GM19467 (cell line): ENCODE data around the gene DNAJB11.
"Not testable (repeated sequence)": the region's sequence is repeated elsewhere in the genome, so short reads cannot be mapped to it uniquely, and the experiment has no call there.

Source experiments
- ATAC-seq: cut with Tn5 transposase; IDR thresholded peaks from one replicate; pipeline ENCODE4 v1.9.1; 2021; ENCODE audit warnings: mild to moderate bottlenecking, moderate library complexity; ENCODE audit not compliant: unreplicated experiment

Gene DNAJB11

GRCh38 chr3:186617036-186617946 is 46.8 kb downstream of the DNAJB11 start:
- peak; percentile 91 for ATAC-seq

GRCh38 chr3:186618318-186618938 is 47.9 kb downstream of the DNAJB11 start:
- ATAC-seq: no peak

- no peak for ATAC-seq
Measured at GRCh38 chr3:186619787-186620212, 49.3 kb downstream of the DNAJB11 start.

GRCh38 chr3:186620213-186621092 is 49.9 kb downstream of the DNAJB11 start:
- no peak for ATAC-seq

GRCh38 chr3:186621894-186622650 is 51.6 kb downstream of the DNAJB11 start:
- ATAC-seq: no peak

- ATAC-seq: no peak
Measured at GRCh38 chr3:186622651-186623310, 52.3 kb downstream of the DNAJB11 start.

- no peak for ATAC-seq
Measured at GRCh38 chr3:186624598-186624997, 54.1 kb downstream of the DNAJB11 start.

GRCh38 chr3:186625600-186626042 is 55.1 kb downstream of the DNAJB11 start:
- no peak for ATAC-seq

- ATAC-seq: no peak
Measured at GRCh38 chr3:186626254-186626847, 55.8 kb downstream of the DNAJB11 start.

- ATAC-seq: no peak
Measured at GRCh38 chr3:186627852-186628414, 57.4 kb downstream of the DNAJB11 start.

- no peak for ATAC-seq
Measured at GRCh38 chr3:186628756-186629155, 58.2 kb downstream of the DNAJB11 start.

- no peak for ATAC-seq
Measured at GRCh38 chr3:186630950-186631641, 60.6 kb downstream of the DNAJB11 start.

- ATAC-seq: no peak
Measured at GRCh38 chr3:186633481-186633880, 63.0 kb downstream of the DNAJB11 start.

GRCh38 chr3:186634207-186634606 is 63.7 kb downstream of the DNAJB11 start:
- ATAC-seq: not testable (repeated sequence)
